Activated T-helper 17 cell treated with anti-CD3 and anti-CD28 coated beads, Interleukin-2, amount 50 U/mL, for 72 hours (primary cell): ENCODE data around the gene SH3TC1. TPM values are rescaled to one million over a fixed set of nuclear protein-coding genes. Genes with fewer than 3 reads are reported as not detected.

ENCODE experiments used
- ATAC-seq: fragments of 150-1000 bp; cut with Tn5 transposase; replicated peaks from 2 replicates; pipeline ENCODE4 v1.10.0; 2021; ENCODE audit warnings: mild to moderate bottlenecking, moderate library complexity
- H3K27ac Mint-ChIP-seq: one replicate; pipeline ENCODE4 v1.8.0; 2022; ENCODE audit warnings: mixed read lengths
- H3K27me3 Mint-ChIP-seq: one replicate; pipeline ENCODE4 v1.8.0; 2022; ENCODE audit warnings: mixed read lengths
- H3K36me3 Mint-ChIP-seq: one replicate; pipeline ENCODE4 v1.8.0; 2022; ENCODE audit warnings: low read depth, mild to moderate bottlenecking, mixed read lengths
- H3K4me1 Mint-ChIP-seq: one replicate; pipeline ENCODE4 v1.8.0; 2022; ENCODE audit warnings: mixed read lengths
- H3K4me3 Mint-ChIP-seq: one replicate; pipeline ENCODE4 v1.8.0; 2022; ENCODE audit warnings: mild to moderate bottlenecking, mixed read lengths
- H3K9me3 Mint-ChIP-seq: one replicate; pipeline ENCODE4 v1.8.0; 2022; ENCODE audit warnings: mixed read lengths
- total RNA-seq, 2 donors: library from RNA; stranded (reverse); gene quantifications; one replicate each; pipeline ENCODE4 v1.2.3, GENCODE V29; 2022

The SH3TC1 gene
- total RNA-seq, 2 donors from 2014 or later: 23.1 to 37.4 TPM

DNA sequence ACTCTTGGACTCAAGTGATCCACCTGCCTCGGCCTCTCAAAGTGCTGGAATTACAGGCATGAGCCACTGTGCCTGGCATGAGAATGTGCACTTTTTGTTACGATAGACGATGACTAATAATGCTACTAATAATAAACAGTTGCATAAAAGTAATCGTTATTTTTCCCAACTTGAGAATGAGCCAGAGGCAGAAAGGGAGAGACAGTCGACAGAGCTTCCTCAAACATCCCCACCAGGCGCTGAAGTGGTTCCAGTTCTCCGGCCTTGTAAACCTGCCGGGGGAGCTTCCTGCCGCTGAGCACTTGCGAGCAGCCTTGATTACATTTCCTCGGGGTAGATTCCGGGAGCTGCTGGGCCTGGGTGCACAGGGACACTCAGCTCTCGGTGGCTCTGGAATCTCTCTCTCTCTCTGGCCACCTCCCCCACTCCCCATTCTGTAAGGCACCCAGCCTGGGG, 61.6 kb downstream of the SH3TC1 start:
- peaks cover 9% of the 10 kb centered on the region for H3K27me3 Mint-ChIP-seq
- H3K4me1 Mint-ChIP-seq: no peaks in the 10 kb centered on the region
- no peaks in the 10 kb centered on the region for H3K36me3 Mint-ChIP-seq
- H3K27ac Mint-ChIP-seq: no peak overlapping the region
- H3K9me3 Mint-ChIP-seq: no peaks in the 10 kb centered on the region
- no peak overlapping the region for H3K4me3 Mint-ChIP-seq
- ATAC-seq: no peak

DNA sequence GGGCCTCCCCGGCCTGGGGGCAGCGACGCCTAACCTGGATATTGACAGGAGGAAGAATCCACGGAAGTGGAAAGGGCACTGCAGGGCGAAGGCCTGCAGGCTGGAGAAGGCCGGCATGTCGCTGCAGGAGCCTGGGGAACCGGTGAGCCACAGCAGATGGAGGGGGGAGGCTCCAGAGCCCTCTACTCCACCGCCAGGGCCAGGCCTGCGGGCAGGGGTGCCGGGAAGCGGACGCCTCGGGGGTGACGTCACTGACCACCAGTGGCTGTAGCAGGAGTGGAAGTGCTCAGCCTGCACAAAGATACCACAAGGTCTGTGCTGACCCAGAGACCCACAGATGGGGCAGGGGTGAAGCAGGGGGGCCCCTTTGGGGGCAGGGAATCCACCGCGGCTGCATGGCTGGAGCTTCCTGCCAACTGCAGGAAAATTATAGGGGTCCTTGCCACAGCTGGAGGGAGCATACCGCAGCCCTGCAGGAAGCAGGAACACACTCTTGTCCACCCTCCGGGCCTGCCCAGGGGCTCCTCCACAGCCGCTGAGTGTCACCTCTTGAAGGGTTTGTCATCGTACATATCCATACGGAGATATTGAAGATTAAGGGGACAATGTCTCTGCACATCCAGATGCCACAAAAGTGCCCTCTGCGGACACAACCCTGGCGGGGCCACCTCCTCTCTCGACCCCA, 62.9 kb downstream of the SH3TC1 start:
- Mint-ChIP-seq H3K36me3 (no peaks in the 10 kb centered on the region), H3K4me1 (no peaks in the 10 kb centered on the region), H3K9me3 (no peaks in the 10 kb centered on the region), H3K27me3 (peaks cover 16% of the 10 kb centered on the region), H3K4me3 (no peak overlapping the region), H3K27ac (no peak overlapping the region)
- ATAC-seq: no peak

DNA sequence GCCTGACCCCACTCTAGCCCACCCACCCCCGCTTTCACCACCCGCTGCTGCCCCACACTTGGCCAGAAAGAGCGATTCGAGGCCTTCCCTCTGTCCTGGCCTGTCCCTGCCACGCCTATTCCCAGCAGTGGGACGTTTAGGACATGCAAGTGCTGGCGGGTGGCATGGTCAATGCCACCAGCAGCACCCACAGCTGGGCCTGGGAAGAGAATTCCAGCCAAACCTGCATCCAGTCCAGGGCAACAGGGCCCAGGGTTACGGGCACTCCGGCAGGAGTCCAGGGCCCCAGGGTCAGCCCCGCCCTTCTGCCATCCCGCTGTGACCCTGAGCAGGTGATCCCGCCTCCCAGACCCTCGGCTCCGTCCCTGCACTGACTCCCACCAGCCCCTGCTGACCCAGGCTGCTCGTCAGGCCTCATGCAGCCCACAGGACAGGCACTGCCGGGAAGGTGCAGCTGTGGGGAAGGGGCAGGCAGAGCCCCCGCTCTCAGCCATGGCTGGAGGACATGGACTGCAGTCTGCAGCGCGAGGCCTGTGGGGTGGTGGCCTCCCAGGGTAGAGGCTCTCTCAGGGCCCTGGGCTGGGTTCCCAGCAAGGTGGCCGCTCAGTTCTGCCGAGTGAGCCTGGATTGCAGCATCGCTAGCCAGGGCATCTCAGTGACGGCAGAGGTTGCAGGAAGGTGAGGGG, 63.7 kb downstream of the SH3TC1 start:
- Mint-ChIP-seq H3K4me1 (no peaks in the 10 kb centered on the region), H3K27ac (no peak overlapping the region), H3K4me3 (no peak overlapping the region), H3K9me3 (no peaks in the 10 kb centered on the region), H3K27me3 (peaks cover 16% of the 10 kb centered on the region), H3K36me3 (no peaks in the 10 kb centered on the region)
- ATAC-seq: no peak

DNA sequence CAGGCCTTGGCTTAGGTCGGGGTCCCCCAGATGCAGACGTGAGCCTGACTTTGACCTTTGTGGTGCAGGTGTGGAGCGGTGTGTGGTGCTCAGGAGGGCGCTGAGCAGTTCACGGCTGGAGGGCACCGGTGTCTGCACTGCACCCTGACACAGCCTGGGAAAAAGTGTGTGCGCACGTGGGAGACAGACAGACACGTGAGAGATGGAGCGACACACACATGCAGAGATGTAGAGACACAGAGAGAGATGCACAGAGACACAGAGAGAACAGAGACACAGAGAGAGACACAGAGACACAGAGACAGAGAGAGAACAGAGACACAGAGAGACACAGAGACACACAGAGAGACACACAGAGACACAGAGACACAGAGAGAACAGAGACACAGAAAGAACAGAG, 64.3 kb downstream of the SH3TC1 start:
- Mint-ChIP-seq H3K4me3 (no peak overlapping the region), H3K9me3 (no peaks in the 10 kb centered on the region), H3K27me3 (peaks cover 16% of the 10 kb centered on the region), H3K4me1 (no peaks in the 10 kb centered on the region), H3K27ac (no peak overlapping the region), H3K36me3 (no peaks in the 10 kb centered on the region)
- no peak for ATAC-seq

DNA sequence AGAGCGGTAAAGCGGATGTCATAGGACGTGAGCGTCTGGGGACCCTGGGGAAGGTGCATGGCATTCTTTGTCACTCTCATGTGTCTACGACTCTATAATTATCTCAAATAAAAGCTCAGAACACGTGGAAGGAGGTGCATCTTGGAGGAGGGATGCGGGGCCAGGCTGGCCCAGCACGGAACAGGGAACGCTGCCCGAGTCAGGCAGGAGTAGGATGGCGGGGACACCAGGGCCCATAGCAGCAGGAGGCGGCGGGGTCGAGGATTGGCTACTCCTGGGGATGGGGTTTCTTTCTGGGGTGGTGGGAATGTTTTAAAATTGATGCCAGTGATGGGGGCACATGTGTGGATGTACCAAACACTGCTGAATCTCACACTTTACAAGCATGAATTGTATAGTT, 65.0 kb downstream of the SH3TC1 start:
- H3K9me3 Mint-ChIP-seq: no peaks in the 10 kb centered on the region
- H3K4me3 Mint-ChIP-seq: no peak overlapping the region
- H3K36me3 Mint-ChIP-seq: no peaks in the 10 kb centered on the region
- ATAC-seq: no peak
- H3K4me1 Mint-ChIP-seq: no peaks in the 10 kb centered on the region
- H3K27ac Mint-ChIP-seq: no peak overlapping the region
- H3K27me3 Mint-ChIP-seq: peaks cover 23% of the 10 kb centered on the region

DNA sequence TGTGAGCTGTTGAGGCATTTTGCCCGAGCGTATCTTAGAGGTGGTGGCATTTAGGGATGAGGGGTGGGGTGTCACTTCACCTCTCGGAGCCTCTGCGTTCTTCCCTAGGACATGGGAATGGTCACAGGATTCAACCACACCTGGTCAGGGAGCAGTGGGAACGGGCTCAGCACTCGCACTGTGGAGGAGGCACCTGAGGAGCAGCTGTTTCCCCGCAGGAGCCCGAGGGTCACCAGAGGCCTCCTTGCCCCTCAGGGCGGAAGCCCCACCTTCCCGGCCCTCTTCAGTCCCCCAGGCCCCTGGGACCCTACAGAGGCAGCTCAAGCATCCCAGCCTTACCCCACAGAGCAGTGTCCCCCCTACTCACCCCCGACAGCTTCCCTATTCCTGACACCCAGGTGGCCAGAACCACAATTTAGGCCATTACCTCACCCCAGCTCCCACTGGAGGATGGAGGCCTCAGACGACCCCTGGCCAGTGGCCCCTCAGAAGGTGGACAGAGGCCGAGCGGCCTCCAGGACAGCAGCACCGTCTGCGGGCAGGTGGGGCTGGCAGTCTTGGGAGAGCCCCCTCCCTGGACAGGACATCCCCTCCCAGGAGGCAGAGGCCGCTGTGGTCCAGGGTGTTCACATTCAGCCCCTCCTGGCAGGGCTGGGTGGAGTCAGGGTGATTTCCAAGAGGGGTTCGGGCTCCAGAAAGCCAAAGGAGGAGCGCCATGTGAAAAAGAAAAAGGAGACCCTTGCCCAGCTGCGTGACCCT, 66.3 kb downstream of the SH3TC1 start:
- Mint-ChIP-seq H3K27me3 (peaks cover 21% of the 10 kb centered on the region), H3K4me1 (no peaks in the 10 kb centered on the region), H3K36me3 (no peaks in the 10 kb centered on the region), H3K4me3 (no peak overlapping the region), H3K9me3 (no peaks in the 10 kb centered on the region), H3K27ac (no peak overlapping the region)
- no peak for ATAC-seq

DNA sequence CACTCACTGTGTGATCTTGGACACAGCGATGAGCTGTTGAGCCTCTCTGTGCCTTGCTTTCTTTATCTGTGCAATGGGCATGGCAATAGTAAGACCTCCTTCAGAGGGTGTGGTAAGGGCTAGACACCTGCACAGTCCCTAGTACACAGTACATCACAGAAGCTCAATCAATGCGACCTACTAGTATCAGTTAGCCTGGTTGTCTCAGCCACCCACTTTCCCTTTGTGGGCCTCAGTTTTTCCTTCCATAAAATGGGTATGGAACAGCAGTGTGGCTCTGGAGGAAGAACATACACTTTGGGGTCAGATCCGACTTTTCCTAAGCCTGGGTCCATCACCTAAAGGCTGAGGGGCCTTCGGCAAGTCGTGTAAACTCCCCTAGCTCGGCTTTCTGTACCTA, 67.0 kb downstream of the SH3TC1 start:
- Mint-ChIP-seq H3K9me3 (no peaks in the 10 kb centered on the region), H3K36me3 (no peaks in the 10 kb centered on the region), H3K27me3 (peaks cover 24% of the 10 kb centered on the region), H3K4me1 (no peaks in the 10 kb centered on the region), H3K27ac (no peak overlapping the region), H3K4me3 (no peak overlapping the region)
- ATAC-seq: no peak

DNA sequence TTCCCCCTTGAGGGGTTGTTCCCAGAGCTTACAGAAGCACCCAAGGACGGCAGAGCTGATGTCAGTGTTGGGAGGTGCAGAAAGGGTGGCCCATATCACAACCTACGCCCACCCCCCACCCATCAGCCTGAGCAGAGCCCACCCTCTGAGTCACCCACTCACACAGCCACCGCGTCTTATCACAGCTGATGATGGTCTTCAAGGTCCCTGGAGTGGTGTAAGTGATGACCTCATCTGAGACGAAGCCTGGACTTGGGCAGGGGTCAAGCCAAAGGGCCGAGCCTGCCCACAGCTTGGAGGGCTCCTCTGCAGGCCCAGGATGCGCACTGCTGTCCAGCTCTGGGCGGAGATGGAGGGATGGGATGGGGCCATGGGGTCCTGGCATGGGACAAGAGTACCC, 67.4 kb downstream of the SH3TC1 start:
- Mint-ChIP-seq H3K4me1 (no peaks in the 10 kb centered on the region), H3K27ac (no peak overlapping the region), H3K9me3 (no peaks in the 10 kb centered on the region), H3K4me3 (no peak overlapping the region), H3K36me3 (no peaks in the 10 kb centered on the region), H3K27me3 (peaks cover 28% of the 10 kb centered on the region)
- ATAC-seq: no peak

DNA sequence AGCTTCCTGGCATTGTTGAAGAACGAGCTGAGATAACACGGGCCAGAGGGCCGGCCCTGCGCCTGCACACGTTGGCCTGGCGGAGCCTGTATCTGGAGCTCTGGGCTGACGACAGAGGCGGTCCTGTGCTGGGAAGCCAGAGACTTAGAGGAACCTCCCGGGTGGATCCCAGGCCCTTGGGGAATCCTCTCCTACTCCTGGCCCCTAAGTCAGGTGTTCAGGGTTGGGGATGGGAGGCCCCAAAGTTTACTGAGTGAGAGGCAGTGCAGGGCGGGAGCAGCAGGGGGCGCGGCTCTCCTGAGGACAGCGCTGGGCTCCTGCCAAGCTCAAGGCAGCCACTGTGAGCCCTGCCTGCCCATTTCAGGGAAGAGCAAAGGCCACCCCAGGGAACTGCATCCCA, 68.0 kb downstream of the SH3TC1 start:
- H3K4me1 Mint-ChIP-seq: no peaks in the 10 kb centered on the region
- no peak overlapping the region for H3K27ac Mint-ChIP-seq
- H3K36me3 Mint-ChIP-seq: no peaks in the 10 kb centered on the region
- peaks cover 30% of the 10 kb centered on the region for H3K27me3 Mint-ChIP-seq
- no peaks in the 10 kb centered on the region for H3K9me3 Mint-ChIP-seq
- ATAC-seq: peak; percentile 66
- H3K4me3 Mint-ChIP-seq: no peak overlapping the region

DNA sequence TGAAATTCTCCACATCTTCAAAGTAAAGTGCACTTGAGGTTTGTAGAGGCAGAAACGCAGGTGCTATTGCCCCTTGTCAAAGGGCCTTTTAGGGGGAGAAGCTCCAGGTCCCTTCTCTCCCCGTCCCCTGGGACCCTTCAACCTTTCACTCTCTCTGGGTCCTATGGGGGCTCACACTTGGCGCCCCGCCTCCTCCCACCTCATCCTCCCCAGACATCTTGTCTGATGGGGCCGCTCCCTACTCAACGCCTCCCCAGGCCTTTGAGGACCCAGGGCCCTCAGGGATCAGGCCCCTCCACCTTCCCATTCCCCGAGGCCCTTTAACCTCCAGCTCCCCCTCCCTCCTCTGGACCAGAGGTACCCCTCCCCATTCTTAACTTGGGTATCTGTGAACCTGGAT, 69.1 kb downstream of the SH3TC1 start:
- no peak overlapping the region for H3K27ac Mint-ChIP-seq
- no peak for ATAC-seq
- H3K9me3 Mint-ChIP-seq: no peaks in the 10 kb centered on the region
- no peak overlapping the region for H3K4me3 Mint-ChIP-seq
- H3K36me3 Mint-ChIP-seq: no peaks in the 10 kb centered on the region
- peaks cover 35% of the 10 kb centered on the region for H3K27me3 Mint-ChIP-seq
- no peaks in the 10 kb centered on the region for H3K4me1 Mint-ChIP-seq

DNA sequence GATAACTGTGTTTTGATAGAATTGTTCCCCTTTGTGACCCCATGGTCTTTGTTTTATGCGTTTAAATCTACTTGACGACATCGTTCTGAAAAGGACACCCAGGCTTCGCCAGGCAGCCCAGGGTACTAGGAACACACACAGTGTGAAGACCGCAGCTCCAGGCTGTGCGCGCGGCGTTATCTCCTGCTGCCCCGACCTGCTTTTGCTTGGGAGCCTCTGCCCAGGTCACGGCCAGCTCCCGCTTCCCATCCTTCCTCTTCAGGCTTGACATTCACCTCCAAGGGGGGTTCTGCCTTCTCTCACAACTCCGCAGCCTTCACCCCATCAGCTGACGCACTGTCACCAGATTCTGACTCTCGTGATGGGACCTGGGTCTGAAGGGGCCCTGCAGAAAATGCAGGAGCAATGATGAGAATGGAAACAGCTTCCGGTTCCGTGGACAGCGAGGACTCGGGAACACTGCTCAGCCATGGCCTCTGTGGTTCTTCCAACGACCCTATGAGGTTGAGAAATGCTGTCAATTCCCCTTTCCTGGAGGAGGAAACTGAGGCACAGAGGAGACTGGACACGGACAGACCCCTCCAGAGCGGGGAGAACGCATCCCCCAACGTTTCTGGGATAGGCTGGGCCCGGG, 69.9 kb downstream of the SH3TC1 start:
- H3K4me3 Mint-ChIP-seq: no peak overlapping the region
- no peak for ATAC-seq
- H3K36me3 Mint-ChIP-seq: no peaks in the 10 kb centered on the region
- no peak overlapping the region for H3K27ac Mint-ChIP-seq
- H3K4me1 Mint-ChIP-seq: no peaks in the 10 kb centered on the region
- peaks cover 33% of the 10 kb centered on the region for H3K27me3 Mint-ChIP-seq
- no peaks in the 10 kb centered on the region for H3K9me3 Mint-ChIP-seq

DNA sequence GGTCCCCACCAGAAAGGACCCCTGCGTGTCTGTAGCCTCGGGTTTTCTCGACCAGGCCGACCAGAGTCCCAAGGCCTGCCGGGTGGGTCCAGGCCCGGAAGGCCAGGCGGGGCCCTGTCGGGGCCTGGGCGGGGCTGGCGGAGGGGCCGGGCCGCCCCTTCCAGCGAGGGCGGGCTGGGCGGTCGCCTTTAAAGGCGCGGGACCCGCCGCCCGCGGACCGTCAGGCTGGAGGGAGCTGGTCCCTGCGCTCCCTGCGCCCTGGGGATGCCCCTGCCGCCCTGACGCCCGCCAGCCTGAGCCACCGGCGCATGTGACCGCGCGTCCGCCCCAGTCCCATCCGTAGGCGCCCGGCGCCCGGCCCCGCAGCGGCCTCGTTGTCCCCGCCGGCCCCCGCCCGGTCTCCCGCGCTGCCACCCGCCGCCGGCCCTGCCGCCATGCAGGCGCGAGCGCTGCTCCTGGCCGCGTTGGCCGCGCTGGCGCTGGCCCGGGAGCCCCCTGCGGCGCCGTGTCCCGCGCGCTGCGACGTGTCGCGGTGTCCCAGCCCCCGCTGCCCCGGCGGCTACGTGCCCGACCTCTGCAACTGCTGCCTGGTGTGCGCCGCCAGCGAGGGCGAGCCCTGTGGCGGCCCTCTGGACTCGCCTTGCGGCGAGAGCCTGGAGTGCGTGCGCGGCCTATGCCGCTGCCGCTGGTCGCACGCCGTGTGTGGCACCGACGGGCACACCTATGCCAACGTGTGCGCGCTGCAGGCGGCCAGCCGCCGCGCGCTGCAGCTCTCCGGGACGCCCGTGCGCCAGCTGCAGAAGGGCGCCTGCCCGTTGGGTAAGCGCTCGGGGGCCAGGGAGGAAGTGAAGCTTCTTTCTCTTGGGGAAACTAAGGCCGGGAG, 70.7 kb downstream of the SH3TC1 start, which contains the start of gene HTRA3:
Gene HTRA3 (plus strand): TSS at position 220 of the 883 bp plus-strand sequence. CDS start 215 bp downstream, at position 435.
- H3K4me3 Mint-ChIP-seq: no peak within 1 kb of the TSS
- no peak for ATAC-seq
- no peaks in the 10 kb centered on the region for H3K4me1 Mint-ChIP-seq

DNA sequence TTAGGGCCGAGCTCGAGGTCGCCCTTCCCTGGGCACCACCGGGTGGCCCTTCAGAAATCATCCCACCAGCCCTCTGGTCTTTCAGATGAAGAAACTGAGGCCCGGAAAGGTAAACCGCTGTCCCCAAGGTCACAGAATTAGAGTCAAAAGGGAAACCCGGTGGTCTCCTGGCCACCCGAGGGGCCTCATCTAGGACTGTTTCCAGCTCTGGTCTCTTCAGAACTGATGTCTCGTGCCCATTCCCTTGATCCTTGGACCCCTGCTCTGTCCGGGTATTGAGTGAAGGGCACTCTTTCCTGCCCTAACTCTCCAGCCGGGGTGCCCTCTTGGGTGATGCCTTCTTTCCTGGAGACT, 71.3 kb downstream of the SH3TC1 start:
- Mint-ChIP-seq H3K27me3 (peaks cover 38% of the 10 kb centered on the region), H3K9me3 (no peaks in the 10 kb centered on the region), H3K4me1 (no peaks in the 10 kb centered on the region), H3K4me3 (no peak overlapping the region), H3K36me3 (no peaks in the 10 kb centered on the region), H3K27ac (no peak overlapping the region)
- no peak for ATAC-seq

More for the DNA sequence above, 70.7 kb downstream of the SH3TC1 start, which contains the start of gene HTRA3:
- Mint-ChIP-seq H3K36me3 (no peaks in the 10 kb centered on the region), H3K27me3 (peaks cover 38% of the 10 kb centered on the region), H3K9me3 (no peaks in the 10 kb centered on the region), H3K27ac (no peak within 1 kb of the TSS)
